ENCODE data around the gene SYT9. TPM values are rescaled to one million over a fixed set of nuclear protein-coding genes. Genes with fewer than 3 reads are reported as not detected.
A peak's percentile ranks its signal among the peaks of the same experiment; 100 is the strongest.

SYT9 gene
- total and polyA plus RNA-seq, 10 of the 15 experiments (the other 5 are each of a cell fraction or from before 2014, with no cell fraction given) = 0.03 TPM; not detected in 9

GRCh38 chr11:7500251-7500650 lies 248.5 kb downstream of the SYT9 start:
- Histone ChIP-seq H4K20me1 (ENCODE audit: control insufficient read depth, insufficient read depth) (no peaks in the 10 kb centered on the region), H3K27ac (ENCODE audit: control insufficient read depth, insufficient read depth) (no peak overlapping the region), H3K4me2 (ENCODE audit: control insufficient read depth, insufficient read depth) (no peak overlapping the region), H3K4me3 (no peak overlapping the region), H3K27me3 (replicated peaks in 1 of 2; ENCODE audit: control insufficient read depth in 2 of 2, insufficient read depth in 2 of 2, low read length in 1 of 2) (no peaks in the 10 kb centered on the region), H2AFZ (ENCODE audit: control insufficient read depth, low read depth, low read length) (no peak overlapping the region), H3K4me1 (ENCODE audit: control insufficient read depth, insufficient read depth, low read length) (peaks cover 27% of the 10 kb centered on the region), H3K79me2 (ENCODE audit: control insufficient read depth, insufficient read depth, low read length) (no peaks in the 10 kb centered on the region), H3K9me3 (replicated peaks; ENCODE audit: control insufficient read depth, insufficient read depth, low read length) (no peaks in the 10 kb centered on the region), H3K9ac (ENCODE audit: control insufficient read depth, insufficient read depth, low read length) (no peak overlapping the region), H3K36me3 (ENCODE audit: control insufficient read depth in 2 of 2, insufficient read depth in 2 of 2, low read length in 1 of 2) (no peaks in the 10 kb centered on the region; a peak in 1 of 4 replicates)
- ChIA-PET RAD21 (ENCODE audit: unreplicated experiment) (no interaction called here), CTCF (interaction anchor here (7.4 kb wide), 1 partner anchor 10 kb away, joined by 65 read pairs; the partner anchor contains the start of gene PPFIBP2), SMC1A (ENCODE audit: uncharacterized antibody, unreplicated experiment) (interaction anchor here (0.8 to 2.9 kb wide), 4 partner anchors 10 to 58 kb away, joined by 4 to 18 read pairs (median 6); partner anchors contain the start of gene PPFIBP2), POLR2A (interaction anchor here (2.2 kb wide), 1 partner anchor 11 kb away, joined by 11 read pairs; no protein-coding TSS in a partner anchor)
- WGBS (ENCODE audit: insufficient coverage, insufficient replicate concordance, low lambda C conversion rate, missing lambda C conversion rate) = 95% methylated on average over 3 of the region's 3 CpGs
- in situ Hi-C loops (cut with MboI) = loop anchor here (25.0 kb wide), 1 partner anchor 1813 kb away; the partner anchor contains the start of genes TRIM22 and TRIM5
- FAIRE-seq (no peak), ATAC-seq (no peak), DNase-seq (ENCODE audit: low read depth, low spot score) (no peak)
- BruUV-seq (replicated peaks) = no TSS peak
- no peak for TF ChIP-seq BHLHE40 (IDR thresholded peaks at IDR 0.05; ENCODE audit: borderline replicate concordance in 1 of 2, low read depth in 2 of 2, low read length in 1 of 2)
- TF ChIP-seq ZNF24 (IDR thresholded peaks at IDR 0.05) = no peak
- no peak for TF ChIP-seq KDM1A (IDR thresholded peaks at IDR 0.05; ENCODE audit: borderline replicate concordance)
- TF ChIP-seq RBBP5 (conservative IDR thresholded peaks at IDR 0.05) = no peak
- intact Hi-C loops (cut with micrococcal nuclease; ENCODE audit: unreplicated experiment) = no loop called here

DNA sequence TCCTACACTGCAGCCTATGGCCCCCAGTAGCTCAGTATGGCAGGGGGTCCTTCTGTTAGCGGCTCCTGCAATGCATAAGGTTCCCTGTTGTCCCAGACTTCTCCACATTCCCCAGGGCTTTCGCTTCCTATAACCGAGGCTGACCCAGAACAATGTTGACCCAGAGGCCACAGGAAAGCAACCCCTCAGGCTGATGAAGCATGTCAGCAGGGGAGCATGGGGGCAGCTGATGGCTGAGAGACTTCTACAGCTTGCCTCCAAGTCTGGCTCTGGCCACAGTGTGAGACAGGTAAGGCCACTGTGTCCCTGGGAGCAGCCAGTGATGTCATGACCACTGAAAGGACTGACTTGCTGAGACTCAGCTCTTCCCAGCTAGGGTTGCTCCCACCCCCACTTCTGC lies 249.5 kb downstream of the SYT9 start:
- no peaks in the 10 kb centered on the region for H3K27me3 ChIP-seq (replicated peaks in 1 of 2; ENCODE audit: control insufficient read depth in 2 of 2, insufficient read depth in 2 of 2, low read length in 1 of 2)
- in situ Hi-C loops (cut with MboI) = loop anchor here (25.0 kb wide), 1 partner anchor 1814 kb away; the partner anchor contains the start of genes TRIM22 and TRIM5
- 90% methylated on average over 3 of the region's 3 CpGs for WGBS (ENCODE audit: insufficient coverage, insufficient replicate concordance, low lambda C conversion rate, missing lambda C conversion rate)
- no peak overlapping the region for H3K9ac ChIP-seq (ENCODE audit: control insufficient read depth, insufficient read depth, low read length)
- H3K4me2 ChIP-seq (ENCODE audit: control insufficient read depth, insufficient read depth) = no peak overlapping the region
- ATAC-seq (peak; percentile 36; the same call in 1 of the 3 replicates), FAIRE-seq (no peak), DNase-seq (ENCODE audit: low read depth, low spot score) (no peak)
- CTCF ChIA-PET = interaction anchor here (0.8 to 1.2 kb wide), 5 partner anchors 9 to 28 kb away, joined by 3 read pairs; partner anchors contain the start of gene OLFML1
- peaks cover 20% of the 10 kb centered on the region; the same call in 1 of the 2 replicates for H3K4me1 ChIP-seq (ENCODE audit: control insufficient read depth, insufficient read depth, low read length)
- no peak for TF ChIP-seq SMAD1 (IDR thresholded peaks at IDR 0.05; ENCODE audit: low read depth, partially characterized antibody)
- no peak for TF ChIP-seq NR2F1 (conservative IDR thresholded peaks at IDR 0.05)
- TF ChIP-seq BCL3 (IDR thresholded peaks at IDR 0.05; ENCODE audit: borderline replicate concordance, insufficient read depth, low read depth, low read length, poor library complexity, severe bottlenecking) = no peak
- TF ChIP-seq, protein P1, sequence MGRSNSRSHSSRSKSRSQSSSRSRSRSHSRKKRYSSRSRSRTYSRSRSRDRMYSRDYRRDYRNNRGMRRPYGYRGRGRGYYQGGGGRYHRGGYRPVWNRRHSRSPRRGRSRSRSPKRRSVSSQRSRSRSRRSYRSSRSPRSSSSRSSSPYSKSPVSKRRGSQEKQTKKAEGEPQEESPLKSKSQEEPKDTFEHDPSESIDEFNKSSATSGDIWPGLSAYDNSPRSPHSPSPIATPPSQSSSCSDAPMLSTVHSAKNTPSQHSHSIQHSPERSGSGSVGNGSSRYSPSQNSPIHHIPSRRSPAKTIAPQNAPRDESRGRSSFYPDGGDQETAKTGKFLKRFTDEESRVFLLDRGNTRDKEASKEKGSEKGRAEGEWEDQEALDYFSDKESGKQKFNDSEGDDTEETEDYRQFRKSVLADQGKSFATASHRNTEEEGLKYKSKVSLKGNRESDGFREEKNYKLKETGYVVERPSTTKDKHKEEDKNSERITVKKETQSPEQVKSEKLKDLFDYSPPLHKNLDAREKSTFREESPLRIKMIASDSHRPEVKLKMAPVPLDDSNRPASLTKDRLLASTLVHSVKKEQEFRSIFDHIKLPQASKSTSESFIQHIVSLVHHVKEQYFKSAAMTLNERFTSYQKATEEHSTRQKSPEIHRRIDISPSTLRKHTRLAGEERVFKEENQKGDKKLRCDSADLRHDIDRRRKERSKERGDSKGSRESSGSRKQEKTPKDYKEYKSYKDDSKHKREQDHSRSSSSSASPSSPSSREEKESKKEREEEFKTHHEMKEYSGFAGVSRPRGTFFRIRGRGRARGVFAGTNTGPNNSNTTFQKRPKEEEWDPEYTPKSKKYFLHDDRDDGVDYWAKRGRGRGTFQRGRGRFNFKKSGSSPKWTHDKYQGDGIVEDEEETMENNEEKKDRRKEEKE (IDR thresholded peaks at IDR 0.05) = no peak
- no peak for TF ChIP-seq FOXM1 (IDR thresholded peaks at IDR 0.05; ENCODE audit: low read depth, low read length)
- TF ChIP-seq EGR1 (IDR thresholded peaks at IDR 0.05; ENCODE audit: borderline replicate concordance in 1 of 2, low read depth in 2 of 2, low read length in 2 of 2) = no peak
- no peak for TF ChIP-seq EZH2 (IDR thresholded peaks at IDR 0.05; ENCODE audit: borderline replicate concordance, control insufficient read depth, low read depth, low read length)
- no peak for TF ChIP-seq MYB (IDR thresholded peaks at IDR 0.05; ENCODE audit: borderline replicate concordance, low read depth, low read length)
- no peak overlapping the region for H3K4me3 ChIP-seq
- no peaks in the 10 kb centered on the region for H3K9me3 ChIP-seq (replicated peaks; ENCODE audit: control insufficient read depth, insufficient read depth, low read length)
- no peak overlapping the region for H2AFZ ChIP-seq (ENCODE audit: control insufficient read depth, low read depth, low read length)
- H4K20me1 ChIP-seq (ENCODE audit: control insufficient read depth, insufficient read depth) = no peaks in the 10 kb centered on the region
- no TSS peak for BruUV-seq (replicated peaks)
- intact Hi-C loops (cut with micrococcal nuclease; ENCODE audit: unreplicated experiment) = no loop called here
- SMC1A ChIA-PET (ENCODE audit: uncharacterized antibody, unreplicated experiment) = interaction anchor here (0.8 to 2.9 kb wide), 6 partner anchors 11 to 156 kb away, joined by 3 to 18 read pairs (median 4); partner anchors contain the start of gene PPFIBP2
- H3K79me2 ChIP-seq (ENCODE audit: control insufficient read depth, insufficient read depth, low read length) = no peaks in the 10 kb centered on the region
- POLR2A ChIA-PET = interaction anchor here (2.2 kb wide), 1 partner anchor 10 kb away, joined by 11 read pairs; no protein-coding TSS in a partner anchor
- H3K27ac ChIP-seq (ENCODE audit: control insufficient read depth, insufficient read depth) = no peak overlapping the region
- no peaks in the 10 kb centered on the region; a peak in 1 of 4 replicates for H3K36me3 ChIP-seq (ENCODE audit: control insufficient read depth in 2 of 2, insufficient read depth in 2 of 2, low read length in 1 of 2)
- RAD21 ChIA-PET (ENCODE audit: unreplicated experiment) = interaction anchor here (1.0 to 1.7 kb wide), 4 partner anchors 9 to 31 kb away, joined by 3 to 10 read pairs (median 4); no protein-coding TSS in a partner anchor

Data from GM12878 (cell line).